HTR-8/SVneo (cell line): Measurements from ENCODE around the gene EID2.

Experiments
- DNase-seq: peaks from one replicate; pipeline ENCODE4 v3.0.0; 2011; ENCODE audit warnings: low spot score, mixed read lengths; ENCODE audit not compliant: insufficient read length
- FAIRE-seq: peaks from 2 replicates; lab custom pipeline; 2011; peaks lifted over from hg19 to GRCh38; lab: Jason Lieb, UNC

The EID2 gene

GRCh38 chr19:39506944-39507714 lies 32.8 kb downstream of the EID2 start:
- FAIRE-seq, result peak; percentile 96
- DNase-seq, result peak; percentile 89

GRCh38 chr19:39506598-39506943 lies 33.4 kb downstream of the EID2 start:
- DNase-seq (no peak), FAIRE-seq (no peak)

GRCh38 chr19:39502640-39503417 lies 37.1 kb downstream of the EID2 start:
- no peak for DNase-seq
- no peak for FAIRE-seq

- FAIRE-seq (no peak), DNase-seq (no peak)
Observed at GRCh38 chr19:39501340-39501739, 38.6 kb downstream of the EID2 start.

GRCh38 chr19:39500543-39500942 lies 39.4 kb downstream of the EID2 start:
- FAIRE-seq, result no peak
- no peak for DNase-seq

- DNase-seq, result no peak
- no peak for FAIRE-seq
Observed at GRCh38 chr19:39499932-39500331, 40.0 kb downstream of the EID2 start.

- no peak for DNase-seq
Observed at GRCh38 chr19:39498798-39499642, 40.9 kb downstream of the EID2 start, which contains the start of gene DLL3. Gene DLL3 (plus strand): TSS chr19:39498947. CDS start chr19:39498975, 28 bp downstream.

GRCh38 chr19:39497996-39498797 lies 41.8 kb downstream of the EID2 start:
- FAIRE-seq, result peak; percentile 80

More at GRCh38 chr19:39498798-39499642, 40.9 kb downstream of the EID2 start, which contains the start of gene DLL3:
- FAIRE-seq, result no peak

GRCh38 chr19:39497701-39497995 lies 42.3 kb downstream of the EID2 start:
- no peak for FAIRE-seq
- no peak for DNase-seq

More at GRCh38 chr19:39497996-39498797, 41.8 kb downstream of the EID2 start:
- DNase-seq, result peak; percentile 54

GRCh38 chr19:39496063-39496462 lies 43.9 kb downstream of the EID2 start:
- no peak for DNase-seq
- no peak for FAIRE-seq

GRCh38 chr19:39494661-39495060 lies 45.3 kb downstream of the EID2 start:
- DNase-seq (no peak), FAIRE-seq (no peak)

GRCh38 chr19:39492788-39493187 lies 47.2 kb downstream of the EID2 start:
- FAIRE-seq, result no peak
- DNase-seq, result no peak

- FAIRE-seq, result no peak
- no peak for DNase-seq
Observed at GRCh38 chr19:39492225-39492624, 47.7 kb downstream of the EID2 start.

- DNase-seq, result no peak
- no peak for FAIRE-seq
Observed at GRCh38 chr19:39489756-39490155, 50.2 kb downstream of the EID2 start.
